Hepatocyte (in vitro differentiated cells): ENCODE data around the gene EVX2. TPM values are rescaled to one million over a fixed set of nuclear protein-coding genes. Genes with fewer than 3 reads are reported as not detected.

Source experiments
- DNase-seq: peaks from one replicate; pipeline ENCODE4 v3.0.0-alpha.2; 2016; ENCODE audit warnings: low spot score
- H2AFZ ChIP-seq: fragments of 200-600 bp; sonication (generic); 2 replicates; pipeline ENCODE4 v1.6.0; 2016; ENCODE audit warnings: antibody characterized with exemption, mild to moderate bottlenecking
- H3K27ac ChIP-seq: fragments of 200-600 bp; sonication (generic); 2 replicates; pipeline ENCODE4 v1.5.1; 2016; ENCODE audit warnings: mild to moderate bottlenecking
- H3K27me3 ChIP-seq: fragments of 200-600 bp; sonication (generic); 2 replicates; pipeline ENCODE4 v1.6.1; 2016
- H3K36me3 ChIP-seq: fragments of 200-600 bp; sonication (generic); replicated peaks from 2 replicates; pipeline ENCODE4 v1.5.1; 2016; ENCODE audit warnings: low read depth; ENCODE audit not compliant: insufficient read depth
- H3K4me1 ChIP-seq: fragments of 200-600 bp; sonication (generic); 2 replicates; pipeline ENCODE4 v1.5.1; 2016; ENCODE audit warnings: mild to moderate bottlenecking, moderate library complexity; ENCODE audit not compliant: insufficient read depth
- H3K4me2 ChIP-seq: fragments of 200-600 bp; sonication (generic); 2 replicates; pipeline ENCODE4 v1.6.0; 2016
- H3K4me3 ChIP-seq: fragments of 200-600 bp; sonication (generic); 2 replicates; pipeline ENCODE4 v1.5.1; 2016; ENCODE audit warnings: mild to moderate bottlenecking
- H3K79me2 ChIP-seq: fragments of 200-600 bp; sonication (generic); 2 replicates; pipeline ENCODE4 v1.6.0; 2017; ENCODE audit warnings: mild to moderate bottlenecking
- H3K9me2 ChIP-seq: fragments of 200-600 bp; sonication (generic); replicated peaks from 2 replicates; pipeline ENCODE4 v1.6.0; 2017; ENCODE audit warnings: mild to moderate bottlenecking; ENCODE audit not compliant: insufficient read depth
- H3K9me3 ChIP-seq: fragments of 200-600 bp; sonication (generic); 2 replicates; pipeline ENCODE4 v1.5.1; 2016; ENCODE audit warnings: low read depth, mild to moderate bottlenecking
- H4K20me1 ChIP-seq: fragments of 200-600 bp; sonication (generic); 2 replicates; pipeline ENCODE4 v1.6.0; 2016; ENCODE audit warnings: mild to moderate bottlenecking; ENCODE audit not compliant: insufficient read depth, poor library complexity, severe bottlenecking
- EZH2 ChIP-seq: fragments of 200-600 bp; sonication (generic); IDR thresholded peaks from 2 replicates; pipeline ENCODE4 v1.6.1; 2016; ENCODE audit warnings: antibody characterized with exemption, mild to moderate bottlenecking, borderline replicate concordance
- EZH2phosphoT487 ChIP-seq: fragments of 200-600 bp; sonication (generic); IDR thresholded peaks from one replicate; pipeline ENCODE4 v1.6.1; 2018; ENCODE audit warnings: antibody characterized with exemption, mild to moderate bottlenecking, low read depth, moderate library complexity; ENCODE audit not compliant: unreplicated experiment, severe bottlenecking
- WGBS: methylation state at CpG from one replicate; pipeline ENCODE4 v1.1.6; 2016; ENCODE audit warnings: low lambda C conversion rate; ENCODE audit errors: missing lambda C conversion rate; 5-methylcytosine and 5-hydroxymethylcytosine counted together
- polyA plus RNA-seq: library from polyadenylated mRNA; unstranded; fragments of >200 nt; fragmentation: Nextera tagmentation; extraction: Ambion mirVana; gene quantifications from 2 replicates; pipeline ENCODE4 v1.2.1, GENCODE V29; 2016
- total RNA-seq: library from RNA; depleted of rRNA; stranded (reverse); fragments of >200 nt; gene quantifications from 2 replicates; pipeline ENCODE4 v1.2.3, GENCODE V29; 2014
- TF ChIP-seq, protein P1 (sequence below): fragments of 200-600 bp; sonication (generic); IDR thresholded peaks from 2 replicates; pipeline ENCODE4 v1.5.1; 2016; ENCODE audit warnings: antibody characterized with exemption, mild to moderate bottlenecking; ENCODE audit not compliant: poor library complexity

The EVX2 gene
- total and polyA plus RNA-seq, 2 experiments from 2014 or later = 1.7 to 3.5 TPM

DNA sequence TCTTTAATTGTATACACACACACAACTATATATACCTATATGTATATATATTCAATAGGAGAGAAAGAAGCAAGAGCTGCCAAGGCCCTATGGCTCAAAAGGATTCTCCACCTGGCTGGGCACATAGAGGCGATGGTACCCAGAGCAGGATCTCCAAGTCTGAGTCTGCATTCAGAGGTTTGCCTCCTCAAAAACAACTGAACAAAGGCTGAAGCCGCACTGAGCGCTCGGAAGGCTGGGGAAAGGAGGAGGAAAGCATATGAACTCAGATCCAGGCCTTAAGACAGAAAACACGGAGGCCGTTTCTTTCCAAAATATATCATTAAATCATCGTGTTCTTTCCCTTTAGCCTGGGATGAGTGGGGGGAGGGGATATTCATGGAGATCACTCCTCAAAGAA is 19.4 kb upstream of the EVX2 start:
- Histone ChIP-seq H3K9me2 (no peaks in the 10 kb centered on the region), H3K4me2 (peak overlapping the region; percentile 91), H3K4me3 (peak overlapping the region; percentile 17), H3K4me1 (no peaks in the 10 kb centered on the region), H3K27ac (peak overlapping the region; percentile 93), H3K27me3 (peaks cover 96% of the 10 kb centered on the region), H4K20me1 (no peaks in the 10 kb centered on the region), H3K9me3 (no peaks in the 10 kb centered on the region), H3K36me3 (no peaks in the 10 kb centered on the region), H2AFZ (no peak overlapping the region), H3K79me2 (peaks cover 59% of the 10 kb centered on the region)
- TF ChIP-seq EZH2phosphoT487 (no peak), EZH2 (no peak)
- TF ChIP-seq, protein P1, sequence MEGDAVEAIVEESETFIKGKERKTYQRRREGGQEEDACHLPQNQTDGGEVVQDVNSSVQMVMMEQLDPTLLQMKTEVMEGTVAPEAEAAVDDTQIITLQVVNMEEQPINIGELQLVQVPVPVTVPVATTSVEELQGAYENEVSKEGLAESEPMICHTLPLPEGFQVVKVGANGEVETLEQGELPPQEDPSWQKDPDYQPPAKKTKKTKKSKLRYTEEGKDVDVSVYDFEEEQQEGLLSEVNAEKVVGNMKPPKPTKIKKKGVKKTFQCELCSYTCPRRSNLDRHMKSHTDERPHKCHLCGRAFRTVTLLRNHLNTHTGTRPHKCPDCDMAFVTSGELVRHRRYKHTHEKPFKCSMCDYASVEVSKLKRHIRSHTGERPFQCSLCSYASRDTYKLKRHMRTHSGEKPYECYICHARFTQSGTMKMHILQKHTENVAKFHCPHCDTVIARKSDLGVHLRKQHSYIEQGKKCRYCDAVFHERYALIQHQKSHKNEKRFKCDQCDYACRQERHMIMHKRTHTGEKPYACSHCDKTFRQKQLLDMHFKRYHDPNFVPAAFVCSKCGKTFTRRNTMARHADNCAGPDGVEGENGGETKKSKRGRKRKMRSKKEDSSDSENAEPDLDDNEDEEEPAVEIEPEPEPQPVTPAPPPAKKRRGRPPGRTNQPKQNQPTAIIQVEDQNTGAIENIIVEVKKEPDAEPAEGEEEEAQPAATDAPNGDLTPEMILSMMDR = no peak
- no peak for DNase-seq
- 21% methylated on average over 7 of the region's 7 CpGs for WGBS

DNA sequence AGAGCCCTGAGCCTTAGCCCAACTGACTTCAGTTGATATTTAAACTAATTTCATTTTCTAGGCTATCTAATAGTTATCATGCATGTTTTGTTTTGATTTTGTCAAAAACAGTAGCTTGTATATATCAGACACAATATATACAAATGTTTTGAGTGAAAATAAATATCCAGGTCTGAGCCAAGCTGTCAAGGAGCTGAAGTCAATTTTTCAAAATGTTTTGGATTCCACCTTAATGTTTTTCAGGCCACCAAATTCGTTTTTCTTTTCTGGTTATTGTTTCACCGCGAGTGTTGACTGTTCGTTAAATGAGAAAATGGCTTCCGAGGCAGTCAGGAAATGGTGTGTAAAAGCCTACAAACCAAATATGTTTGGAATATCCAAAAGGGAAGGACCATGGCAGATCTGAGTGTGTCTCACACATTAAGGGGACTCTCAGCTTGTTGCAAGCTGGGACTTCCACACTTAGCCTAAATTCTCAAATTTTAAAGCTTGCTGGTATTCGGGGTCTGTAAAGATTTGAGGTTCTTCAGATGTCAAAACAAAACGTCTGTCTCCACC is 18.6 kb upstream of the EVX2 start:
- peak; percentile 24 for TF ChIP-seq EZH2
- no peak for TF ChIP-seq EZH2phosphoT487
- no peaks in the 10 kb centered on the region for H3K9me3 ChIP-seq
- peak overlapping the region; percentile 91 for H3K4me2 ChIP-seq
- 28% methylated on average over 7 of the region's 7 CpGs for WGBS
- H3K9me2 ChIP-seq = no peaks in the 10 kb centered on the region
- no peaks in the 10 kb centered on the region for H4K20me1 ChIP-seq
- H3K4me3 ChIP-seq = no peak overlapping the region
- peak overlapping the region; percentile 93 for H3K27ac ChIP-seq
- no peaks in the 10 kb centered on the region for H3K36me3 ChIP-seq
- H3K27me3 ChIP-seq = peaks cover 98% of the 10 kb centered on the region
- peaks cover 59% of the 10 kb centered on the region for H3K79me2 ChIP-seq
- no peak overlapping the region for H2AFZ ChIP-seq
- no peak for DNase-seq
- no peaks in the 10 kb centered on the region for H3K4me1 ChIP-seq

DNA sequence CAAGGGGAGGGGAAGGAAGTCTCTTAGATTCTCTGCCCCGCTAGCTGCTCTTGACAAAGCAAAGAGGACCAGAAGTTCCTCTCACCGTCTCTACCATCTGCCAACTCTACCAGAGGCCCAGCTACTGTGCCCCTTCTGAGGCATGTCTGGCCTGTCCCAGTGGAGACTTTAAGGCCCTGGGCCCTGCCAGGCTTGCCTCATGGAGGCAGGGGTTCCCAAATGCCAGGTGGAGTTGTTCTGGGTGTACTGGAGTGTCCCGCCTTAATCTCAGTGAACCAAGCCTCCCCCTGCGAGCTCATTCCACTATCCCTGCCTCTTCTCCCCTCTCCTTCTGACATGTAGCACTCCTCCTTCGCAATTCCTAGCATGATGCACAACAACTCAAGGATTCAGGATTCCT is 18.1 kb upstream of the EVX2 start:
- peak overlapping the region; percentile 91 for H3K4me2 ChIP-seq
- WGBS = 37% methylated on average over 5 of the region's 5 CpGs
- no peaks in the 10 kb centered on the region for H3K4me1 ChIP-seq

DNA sequence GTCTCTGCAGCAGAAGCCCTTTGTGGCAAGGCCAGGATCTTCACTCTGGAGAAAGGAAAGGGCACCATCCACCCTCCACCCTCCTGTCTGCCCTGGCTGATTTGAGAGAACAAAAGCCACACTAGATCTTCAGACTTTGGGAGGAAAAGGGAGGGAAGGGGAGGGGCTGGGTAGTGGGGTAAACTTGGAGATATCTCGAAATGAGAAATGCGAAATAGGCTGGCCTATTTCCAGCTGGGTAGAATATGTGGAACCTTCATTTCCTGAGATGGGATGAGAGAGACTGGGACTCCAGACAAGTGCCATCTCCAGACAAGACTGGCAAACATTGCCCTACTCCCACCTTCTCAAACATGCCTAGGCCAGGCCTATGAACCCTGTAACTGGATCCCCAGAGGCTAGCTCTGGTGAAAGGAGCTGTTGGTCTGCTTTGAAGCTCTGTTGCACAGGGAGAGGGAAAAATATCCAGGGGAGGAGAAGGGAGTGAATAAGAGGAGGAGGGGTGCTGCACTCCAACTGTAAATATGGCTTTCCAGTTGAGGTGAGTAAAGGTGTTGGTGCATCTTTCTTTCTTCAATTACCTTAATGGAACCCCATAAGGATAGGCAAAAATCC is 17.6 kb upstream of the EVX2 start:
- H3K27ac ChIP-seq = peak overlapping the region; percentile 93
- no peaks in the 10 kb centered on the region for H3K9me2 ChIP-seq
- H4K20me1 ChIP-seq = no peaks in the 10 kb centered on the region
- WGBS = 26% methylated on average over 2 of the region's 2 CpGs
- no peak for DNase-seq
- H3K9me3 ChIP-seq = no peaks in the 10 kb centered on the region
- H2AFZ ChIP-seq = no peak overlapping the region
- peak overlapping the region; percentile 18 for H3K4me3 ChIP-seq
- no peak for TF ChIP-seq EZH2phosphoT487
- TF ChIP-seq, protein P1 = no peak
- TF ChIP-seq EZH2 = no peak
- peaks cover 99% of the 10 kb centered on the region for H3K27me3 ChIP-seq
- peaks cover 51% of the 10 kb centered on the region for H3K79me2 ChIP-seq
- H3K36me3 ChIP-seq = no peaks in the 10 kb centered on the region
- peak overlapping the region; percentile 91 for H3K4me2 ChIP-seq
- no peaks in the 10 kb centered on the region for H3K4me1 ChIP-seq

More for the DNA sequence above, 18.1 kb upstream of the EVX2 start:
- H4K20me1 ChIP-seq = no peaks in the 10 kb centered on the region
- H3K4me3 ChIP-seq = no peak overlapping the region
- H3K36me3 ChIP-seq = no peaks in the 10 kb centered on the region
- H3K9me2 ChIP-seq = no peaks in the 10 kb centered on the region
- H3K79me2 ChIP-seq = peaks cover 54% of the 10 kb centered on the region
- H3K27ac ChIP-seq = peak overlapping the region; percentile 93
- no peak for DNase-seq
- H2AFZ ChIP-seq = no peak overlapping the region
- H3K9me3 ChIP-seq = no peaks in the 10 kb centered on the region
- no peak for TF ChIP-seq EZH2
- peaks cover 99% of the 10 kb centered on the region for H3K27me3 ChIP-seq
